Kidney capillary endothelial cell (primary cell): ENCODE measurements around the gene NRXN3.

ENCODE experiments used
- DNase-seq: peaks from one replicate; pipeline ENCODE4 v3.0.0-alpha.2; 2018; ENCODE audit warnings: low spot score

Gene NRXN3

DNA sequence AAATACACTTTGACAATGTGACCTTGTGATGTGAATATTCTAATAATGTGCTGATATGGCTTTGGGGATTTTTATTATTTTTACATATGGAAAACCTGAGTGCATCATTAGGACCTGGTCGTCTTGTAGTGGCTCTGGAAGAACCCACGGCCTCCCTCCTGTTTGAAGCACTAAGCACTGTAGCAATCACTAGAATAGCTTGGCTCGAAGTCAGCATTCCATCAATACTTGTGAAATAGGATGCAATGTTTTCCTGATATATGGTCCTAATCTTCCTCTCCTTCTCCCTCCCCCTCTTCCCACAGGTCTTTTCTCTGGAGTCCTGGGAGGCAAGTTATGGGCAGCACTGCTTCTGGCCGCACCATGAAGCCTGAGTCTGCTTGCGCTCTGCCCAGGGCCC is 71.9 kb downstream of the NRXN3 start:
- no peak for DNase-seq

DNA sequence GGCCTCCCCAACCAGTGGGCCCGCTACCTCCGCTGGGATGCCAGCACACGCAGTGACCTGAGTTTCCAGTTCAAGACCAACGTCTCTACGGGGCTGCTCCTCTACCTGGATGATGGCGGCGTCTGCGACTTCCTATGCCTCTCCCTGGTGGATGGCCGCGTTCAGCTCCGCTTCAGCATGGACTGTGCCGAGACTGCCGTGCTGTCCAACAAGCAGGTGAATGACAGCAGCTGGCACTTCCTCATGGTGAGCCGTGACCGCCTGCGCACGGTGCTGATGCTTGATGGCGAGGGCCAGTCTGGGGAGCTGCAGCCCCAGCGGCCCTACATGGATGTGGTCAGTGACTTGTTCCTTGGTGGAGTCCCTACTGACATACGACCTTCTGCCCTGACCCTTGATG is 73.0 kb downstream of the NRXN3 start:
- no peak for DNase-seq

DNA sequence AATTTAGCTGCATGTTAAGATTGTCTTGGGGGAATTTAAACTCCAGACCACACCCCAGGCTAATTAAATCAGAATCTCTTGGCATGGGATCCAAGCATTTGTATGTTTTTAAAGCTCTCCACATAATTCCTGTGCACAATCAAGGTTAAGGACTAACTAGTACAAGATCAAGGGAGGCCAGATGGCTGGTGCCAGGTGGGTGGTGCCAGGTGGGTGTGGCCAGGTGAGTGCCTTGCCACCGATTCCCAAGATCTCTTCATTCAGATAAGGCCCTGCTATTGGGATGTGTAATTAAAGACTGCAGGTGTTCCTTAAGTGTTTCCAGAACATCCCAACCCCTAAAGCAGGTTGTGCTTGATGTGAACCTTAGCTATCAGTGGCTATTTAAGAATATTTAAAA is 75.1 kb downstream of the NRXN3 start:
- DNase-seq, result no peak

DNA sequence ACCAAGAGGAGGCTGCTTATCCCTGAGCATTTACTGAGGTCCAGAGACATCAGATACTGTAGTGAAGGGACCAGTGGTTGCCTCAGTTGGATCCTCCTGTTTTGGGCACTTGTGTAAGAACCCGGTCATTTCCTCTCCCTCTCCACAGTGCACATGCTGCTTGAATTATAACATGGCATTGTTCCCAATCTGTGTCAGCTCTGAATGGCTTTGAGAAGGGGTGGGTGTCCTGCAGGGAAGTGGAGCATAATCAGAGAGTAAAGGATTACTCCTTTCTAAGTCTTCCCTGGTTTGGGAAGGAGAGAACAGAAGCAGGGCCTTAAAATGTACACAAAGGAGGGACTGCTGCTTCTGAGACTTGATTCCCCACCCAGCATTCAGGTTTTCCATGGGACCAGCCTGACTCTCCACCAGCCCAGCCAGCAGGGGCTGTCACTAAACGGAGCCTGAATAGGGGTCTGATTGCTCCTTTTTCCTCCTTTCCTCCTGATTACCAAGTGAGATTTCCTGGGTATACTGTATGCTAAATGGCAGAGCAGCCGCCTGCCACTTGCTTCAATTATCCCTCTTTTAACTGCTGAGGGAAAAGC is 78.4 kb downstream of the NRXN3 start:
- no peak for DNase-seq

DNA sequence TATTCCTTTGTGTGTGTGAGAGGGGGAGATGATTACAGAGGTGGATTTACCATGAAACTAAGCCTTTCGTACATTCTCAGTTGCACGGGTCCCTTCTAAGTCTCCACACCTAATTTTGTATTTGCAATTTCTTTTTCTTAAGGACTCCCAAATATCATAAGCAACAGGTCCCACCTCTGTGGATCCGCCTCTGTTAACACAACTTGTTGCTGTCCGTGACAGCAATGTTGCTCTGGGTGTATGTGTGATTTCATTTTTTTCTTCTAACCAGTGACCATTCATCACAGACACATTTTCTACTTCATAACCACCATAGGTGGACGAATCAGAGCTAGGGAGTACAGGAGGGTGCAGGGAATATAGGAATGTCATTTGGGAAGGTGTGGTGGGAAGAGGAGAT is 81.1 kb downstream of the NRXN3 start:
- no peak for DNase-seq

DNA sequence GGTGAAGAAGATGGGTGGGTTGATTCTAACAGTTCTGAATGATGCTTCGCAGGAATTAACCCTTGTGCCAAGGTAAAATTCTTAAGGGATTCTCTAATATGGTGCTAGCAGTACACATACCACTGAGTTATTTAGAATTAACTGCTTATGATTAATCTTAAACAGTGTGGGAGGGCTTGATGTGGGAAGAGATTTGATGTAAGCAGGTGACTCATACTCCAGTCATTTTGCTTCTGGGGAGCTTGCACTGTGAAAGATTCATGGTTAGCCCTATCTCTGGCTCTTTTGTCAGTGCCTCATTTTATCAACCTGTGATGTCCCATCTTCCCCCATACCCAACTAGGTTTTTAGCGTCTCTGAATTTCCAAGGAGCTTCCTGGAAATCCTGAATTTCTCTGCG is 83.8 kb downstream of the NRXN3 start:
- DNase-seq, result no peak

DNA sequence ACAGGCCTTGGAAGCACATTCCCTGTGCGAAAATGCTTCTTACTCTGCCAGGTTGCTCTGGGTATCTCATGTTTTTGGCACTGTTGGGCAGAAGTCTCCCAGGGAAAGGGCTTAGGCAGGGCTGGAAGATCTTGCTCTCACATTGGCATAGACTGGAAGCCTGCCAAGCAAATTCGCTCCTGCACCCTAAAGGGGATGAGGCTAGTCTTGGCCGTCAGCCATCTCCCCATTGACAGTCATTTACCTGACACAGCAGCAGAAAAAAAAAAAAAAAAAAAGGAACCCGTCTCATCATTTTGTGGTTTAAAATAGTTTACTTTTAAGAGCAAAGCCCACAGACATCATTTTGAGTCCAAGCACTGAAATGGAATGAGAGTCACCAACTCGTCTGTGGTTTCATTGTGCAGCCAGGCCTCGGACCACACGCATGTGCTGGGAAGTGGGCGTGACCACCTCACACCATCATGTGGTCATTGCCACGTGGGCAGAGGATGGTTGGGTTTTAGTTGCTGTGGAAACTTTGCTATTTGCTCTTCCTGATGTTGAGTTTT is 84.8 kb downstream of the NRXN3 start:
- DNase-seq, result no peak

DNA sequence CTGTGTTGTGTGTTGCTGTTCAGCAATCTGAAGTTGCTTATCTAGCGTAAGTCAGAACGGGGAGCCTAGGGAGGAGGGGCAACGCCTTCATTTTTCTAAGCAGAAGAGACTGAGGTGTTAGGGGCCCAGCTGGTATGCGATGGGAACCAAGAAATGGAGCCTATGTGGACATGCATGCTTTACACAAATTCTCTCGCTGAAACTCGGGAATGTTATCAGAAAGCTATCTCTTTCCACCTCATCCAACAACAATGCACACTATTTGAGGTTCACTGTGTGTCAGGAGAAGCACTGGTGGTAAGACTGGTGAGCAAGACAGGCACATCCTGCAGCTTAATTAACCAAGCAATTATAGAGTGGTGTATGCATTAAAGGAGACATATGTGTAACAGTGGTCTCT is 89.7 kb downstream of the NRXN3 start:
- DNase-seq, result no peak

DNA sequence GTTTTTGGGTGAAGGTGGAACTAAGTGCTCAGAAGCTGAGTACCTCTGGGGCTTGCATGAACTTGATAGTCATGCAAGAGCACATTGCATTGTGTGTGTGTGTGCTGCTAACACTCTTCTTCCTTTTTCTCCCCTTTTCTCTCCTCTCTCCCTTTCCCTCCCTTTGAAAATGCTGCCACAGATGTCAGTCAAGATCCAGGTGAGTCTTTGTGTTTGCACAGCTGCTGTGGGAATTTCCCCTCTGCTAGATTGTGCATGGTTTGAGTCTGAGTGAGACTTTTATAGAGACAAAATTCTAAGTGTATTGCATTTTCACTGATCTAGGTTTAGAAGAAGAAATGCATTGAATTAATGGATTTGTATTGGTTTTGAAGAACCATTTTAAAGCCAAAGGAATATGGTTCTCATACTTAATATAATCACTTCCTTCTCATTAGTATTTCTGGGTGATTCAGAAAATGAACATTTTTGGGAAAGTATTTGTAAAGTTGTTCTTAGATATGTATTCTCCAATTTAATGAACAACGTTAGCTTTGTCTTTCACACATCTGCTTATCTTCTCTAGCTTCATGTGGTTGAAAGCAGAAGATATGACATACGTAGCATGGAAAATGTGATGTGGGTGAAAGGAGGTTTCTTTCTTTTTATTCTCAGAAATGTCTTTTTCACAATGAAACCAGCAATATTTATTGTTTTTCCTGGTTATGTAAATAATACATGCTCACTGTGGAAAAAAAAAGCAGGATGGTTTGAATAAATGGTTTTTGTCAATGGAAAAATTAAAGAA is 108.5 kb downstream of the NRXN3 start:
- DNase-seq, result no peak

DNA sequence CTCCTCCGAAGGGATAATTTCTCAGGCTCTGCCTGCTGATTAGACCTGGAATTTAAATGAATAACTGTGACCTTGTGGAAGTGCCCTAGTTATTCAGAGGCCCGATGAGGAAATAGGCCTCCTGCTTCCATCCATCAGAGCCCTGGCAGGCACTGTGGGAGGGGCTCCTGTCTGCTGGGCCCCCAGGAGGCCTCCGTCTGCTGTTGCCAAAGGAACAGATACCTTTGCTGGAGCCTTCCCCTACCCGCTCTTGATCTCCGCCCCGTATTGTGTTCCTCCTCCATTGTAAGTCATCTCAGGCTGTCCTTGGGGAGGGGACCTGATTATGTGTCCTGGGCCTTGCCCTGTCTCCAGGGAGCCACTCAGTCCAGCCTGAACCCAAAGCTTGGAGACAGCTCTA is 112.3 kb downstream of the NRXN3 start:
- no peak for DNase-seq

DNA sequence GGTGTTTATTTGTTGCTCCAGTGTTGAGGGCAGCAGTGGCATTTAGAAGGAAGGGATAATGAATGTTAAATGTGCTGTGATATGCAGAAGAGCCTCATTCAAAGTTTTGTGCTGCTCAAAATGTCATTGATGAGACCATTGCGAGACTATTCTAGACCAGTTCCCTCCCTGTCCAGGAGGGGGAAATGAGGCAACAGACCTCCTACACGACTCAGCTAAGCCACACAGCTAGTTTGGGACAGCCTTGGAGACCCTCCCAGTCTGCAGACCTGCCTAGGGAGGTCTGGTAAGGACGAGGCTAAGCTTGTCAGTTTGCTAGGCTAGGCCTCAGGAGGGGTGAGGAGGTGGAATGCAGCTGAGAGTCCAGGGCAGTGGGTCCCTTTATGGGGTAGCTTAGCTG is 116.0 kb downstream of the NRXN3 start:
- no peak for DNase-seq

DNA sequence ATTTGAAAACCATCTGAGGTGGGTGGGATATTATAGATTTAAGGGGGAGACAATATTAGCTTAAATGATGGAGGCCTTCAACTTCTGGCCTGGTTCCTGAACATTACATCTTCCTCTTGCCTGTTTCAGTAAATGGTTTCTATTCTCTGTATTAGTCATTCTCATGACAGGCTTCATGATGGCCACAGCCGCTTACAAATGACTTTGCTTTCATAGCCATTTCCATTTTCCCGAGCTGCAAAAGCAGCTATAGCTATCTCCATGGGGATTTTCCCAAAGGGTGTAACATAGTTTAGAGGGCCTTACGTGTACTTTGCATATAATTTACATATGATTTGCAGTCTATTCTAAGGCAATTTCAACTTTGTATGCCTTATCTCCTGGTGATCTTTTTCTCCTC is 121.8 kb downstream of the NRXN3 start:
- no peak for DNase-seq

DNA sequence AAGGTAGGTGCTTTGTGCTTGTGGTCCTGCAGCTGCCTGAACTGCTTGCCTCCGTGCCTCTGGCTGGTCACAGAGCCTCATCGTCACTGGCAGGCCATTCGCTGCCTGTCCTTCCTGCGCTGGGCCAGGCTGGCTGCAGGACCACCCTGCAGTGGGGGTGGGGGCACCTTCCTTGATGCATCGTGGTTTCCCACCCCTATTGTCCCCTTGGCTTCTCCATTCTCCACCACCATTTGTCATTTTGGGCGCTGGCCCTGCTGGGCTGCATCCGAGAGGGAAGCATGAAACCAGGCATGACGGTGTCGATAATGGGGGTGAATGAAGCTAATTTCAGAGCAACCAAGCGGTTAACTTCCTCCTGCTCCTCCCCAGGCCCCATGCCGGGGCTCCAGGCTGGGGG is 127.7 kb downstream of the NRXN3 start:
- DNase-seq, result no peak

DNA sequence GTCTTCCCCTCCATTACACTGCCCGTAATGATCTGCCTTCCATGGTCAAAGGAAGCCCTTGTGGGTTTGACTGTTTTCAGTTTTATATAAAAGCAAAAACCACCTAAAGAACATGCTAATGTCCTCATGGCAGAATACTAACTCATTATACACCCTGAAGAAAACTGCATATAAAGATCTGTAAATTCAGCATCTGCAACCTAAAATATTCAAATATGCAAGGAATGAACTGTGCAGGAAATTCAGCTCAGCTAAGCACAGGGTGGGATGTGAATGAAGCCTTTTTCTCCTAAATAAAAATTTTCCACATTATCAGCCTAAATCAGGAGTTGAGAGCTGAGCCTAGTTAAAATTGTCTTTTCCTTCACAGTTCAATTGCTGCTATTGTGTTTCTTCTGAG is 128.1 kb downstream of the NRXN3 start:
- DNase-seq, result no peak

DNA sequence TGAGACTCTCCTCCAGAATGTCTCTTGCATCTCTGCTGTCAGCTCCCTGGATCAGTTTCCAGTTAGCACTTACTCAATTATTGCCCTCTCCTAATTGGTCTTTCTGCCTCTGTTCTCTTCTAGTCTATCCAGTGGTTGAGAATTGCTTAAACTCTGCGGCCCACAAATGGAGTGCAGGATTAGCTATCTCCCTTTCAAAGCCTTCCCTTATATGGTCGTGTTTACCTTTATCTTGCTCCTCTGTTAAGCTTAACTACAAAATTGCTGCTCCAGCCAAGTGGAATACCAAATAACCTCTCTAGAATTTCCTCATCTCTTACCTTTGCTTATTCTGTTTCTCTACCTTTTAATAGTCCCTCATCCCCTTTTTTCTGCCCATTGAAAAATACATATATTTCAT is 132.7 kb downstream of the NRXN3 start:
- no peak for DNase-seq

DNA sequence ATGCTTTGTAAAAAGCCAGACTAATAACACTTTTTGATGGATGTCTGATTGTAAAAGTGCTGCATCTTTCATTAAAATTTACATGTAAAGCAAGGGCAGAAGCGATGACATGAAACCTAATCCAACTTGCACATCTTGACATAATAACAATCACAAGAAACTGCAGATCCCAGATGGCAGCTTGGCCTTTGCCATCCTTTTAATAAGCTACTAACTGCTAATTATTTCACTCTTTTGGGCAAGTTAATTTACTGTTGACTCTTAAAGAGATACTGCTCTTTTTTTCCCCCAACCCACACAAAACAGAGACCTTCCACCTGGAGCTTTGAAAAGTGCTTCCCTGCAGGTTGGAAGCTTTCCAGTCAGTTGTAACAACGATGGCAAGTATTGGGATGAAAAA is 137.5 kb downstream of the NRXN3 start:
- DNase-seq, result no peak

DNA sequence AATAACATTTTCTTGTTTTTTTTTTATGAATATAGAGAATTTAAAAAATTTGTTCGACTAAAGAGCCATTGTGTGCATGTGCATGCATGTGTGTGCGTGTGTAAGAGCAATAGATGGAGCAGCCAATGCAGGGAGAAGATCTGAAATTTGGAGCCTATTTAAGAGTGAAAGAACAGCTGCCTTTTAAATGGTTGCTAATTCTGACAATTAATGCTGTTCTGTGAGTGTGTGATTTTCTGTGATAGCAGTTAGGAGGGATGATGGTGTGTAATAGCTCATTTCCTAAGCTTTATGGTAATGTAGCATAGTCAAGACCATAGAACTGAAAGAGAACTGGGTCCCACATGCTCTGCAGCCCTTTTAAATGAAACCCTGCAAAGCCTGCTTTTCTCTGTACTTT is 137.9 kb downstream of the NRXN3 start:
- no peak for DNase-seq

DNA sequence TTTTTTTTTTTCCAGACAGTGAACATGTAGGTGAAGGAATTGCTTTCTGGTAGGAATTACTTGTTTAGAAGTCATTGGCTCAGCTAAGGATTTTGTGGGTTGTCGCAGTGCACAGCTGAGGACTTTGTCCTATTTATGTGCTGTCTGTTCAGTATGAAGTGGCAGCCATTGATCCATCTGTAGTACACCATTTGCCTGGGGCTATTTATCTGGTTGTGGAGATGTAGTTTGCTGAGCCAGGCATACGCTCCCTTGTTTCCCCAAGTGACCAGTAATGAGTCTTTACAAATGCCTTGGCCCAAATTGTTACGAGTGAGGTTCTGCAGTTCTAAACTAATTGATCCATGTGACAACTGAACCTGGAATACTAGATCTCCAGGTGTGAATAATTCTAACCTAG is 140.1 kb downstream of the NRXN3 start:
- DNase-seq, result no peak

DNA sequence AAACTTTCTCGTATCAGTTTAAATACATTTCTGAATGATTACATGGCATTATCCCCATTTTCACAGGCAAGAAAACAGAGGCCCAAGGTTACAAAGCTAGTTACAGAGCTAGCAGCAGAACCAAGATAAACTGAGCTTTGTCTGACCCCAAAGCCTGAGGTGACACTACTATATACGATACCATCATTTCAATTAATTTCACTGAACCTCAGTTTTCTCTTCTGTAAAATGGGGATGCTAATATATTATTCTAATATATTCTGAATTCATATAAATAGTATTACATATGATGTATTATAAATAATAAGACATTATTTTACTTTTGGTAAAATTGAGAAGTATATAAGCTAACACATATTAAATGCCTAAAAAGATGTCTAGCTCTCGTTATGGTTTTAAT is 143.3 kb downstream of the NRXN3 start:
- DNase-seq, result no peak

DNA sequence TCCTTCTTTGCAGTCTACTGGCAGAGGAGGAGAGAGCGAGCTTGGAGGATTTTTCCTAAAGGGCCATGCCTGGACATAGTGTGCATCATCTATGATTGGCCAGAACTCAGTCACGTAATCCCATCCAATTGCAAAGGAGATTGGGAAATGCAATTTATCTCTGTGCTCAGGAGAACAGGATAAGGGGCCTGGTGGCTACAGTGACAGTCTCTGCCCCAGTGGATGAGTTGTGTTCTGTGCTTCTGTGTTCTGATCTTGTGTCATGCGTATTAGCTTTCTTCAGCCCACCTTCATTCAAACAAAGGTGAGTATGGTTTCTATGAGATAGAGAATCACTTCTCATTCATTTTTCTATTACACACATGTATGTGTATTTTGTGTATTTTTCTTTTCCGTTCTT is 144.3 kb downstream of the NRXN3 start:
- DNase-seq, result no peak

DNA sequence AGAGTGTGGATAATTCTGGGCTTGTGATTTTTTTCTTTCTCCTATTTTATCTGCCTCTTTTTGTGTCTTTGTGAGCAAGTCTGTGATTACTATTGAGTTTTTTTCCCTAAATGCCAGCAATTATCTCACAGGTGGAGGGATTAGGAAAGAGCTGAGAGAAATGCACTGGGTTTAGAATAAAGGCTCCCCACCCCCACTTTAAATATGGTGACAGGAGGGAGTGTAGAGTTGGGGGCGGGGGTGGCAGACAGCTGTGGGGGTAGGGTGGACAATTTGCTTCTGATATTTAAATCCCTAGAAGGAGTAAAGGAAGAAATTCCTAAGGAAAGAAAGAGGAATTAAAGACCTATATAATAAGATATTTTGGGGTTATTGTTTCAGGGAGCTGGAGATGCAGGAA is 145.9 kb downstream of the NRXN3 start:
- DNase-seq, result no peak

DNA sequence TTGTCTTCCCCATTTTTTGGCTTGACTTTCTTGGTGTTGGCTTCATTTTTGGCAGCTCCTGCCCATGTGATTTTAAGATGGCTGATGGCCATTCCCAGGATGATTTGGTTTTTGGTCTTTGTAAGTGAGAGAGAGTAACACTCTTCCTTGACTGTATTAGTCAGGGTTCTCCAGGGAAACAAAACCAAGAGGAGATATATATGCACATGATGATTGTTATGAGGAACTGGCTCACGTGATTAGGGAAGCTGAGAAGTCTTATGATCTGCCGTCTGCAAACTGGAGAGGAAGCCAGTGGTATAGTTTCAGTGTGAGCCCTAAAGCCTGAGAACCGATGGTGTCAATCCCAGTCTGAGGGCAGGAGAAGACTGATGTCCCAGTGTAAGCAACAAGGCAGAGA is 146.6 kb downstream of the NRXN3 start:
- DNase-seq, result no peak

DNA sequence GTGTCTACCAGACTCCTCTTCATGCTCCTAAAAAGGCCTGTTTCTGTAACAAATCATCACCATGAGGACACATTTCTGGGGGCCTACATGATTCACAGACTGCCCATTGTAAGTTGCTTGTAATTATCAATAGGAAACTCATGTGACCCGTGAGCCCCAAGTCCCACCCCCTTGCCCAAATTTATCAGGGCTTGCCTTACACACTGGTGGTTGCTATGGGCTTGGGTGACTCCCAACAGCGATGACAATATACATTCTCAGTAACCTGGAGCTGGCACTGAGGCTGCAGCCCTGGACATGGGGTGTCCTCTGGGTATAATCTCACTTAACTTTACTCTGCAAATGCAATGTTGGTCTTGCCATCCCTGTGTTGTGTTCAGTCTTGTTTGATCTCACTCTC is 149.2 kb downstream of the NRXN3 start:
- DNase-seq, result no peak
